Measurements from ENCODE around the gene INAFM2. TPM values are rescaled to one million over a fixed set of nuclear protein-coding genes. Genes with fewer than 3 reads are reported as not detected.

INAFM2 gene
- total and polyA plus RNA-seq, 9 of the 15 experiments (the other 6 are each of a cell fraction or from before 2014, with no cell fraction given), result 11.8 to 43.1 (median 27.2) TPM

- H4K20me1 ChIP-seq (replicated peaks; ENCODE audit: control insufficient read depth, insufficient read depth, low read length), result 0 out of 2 replicates have a peak, but pooled peaks cover 2% of the 10 kb centered on the region
- 35% methylated on average over 18 of the region's 20 CpGs for WGBS (ENCODE audit: insufficient coverage, low coverage, missing lambda C conversion rate)
- FAIRE-seq (no peak), DNase-seq (ENCODE audit: extremely low read depth in 1 of 4, low spot score in 3 of 4) (no peak), ATAC-seq (no peak)
- CTCF ChIA-PET (ENCODE audit: low intra/inter-chr PET ratio), result no interaction called here
- no peak overlapping the region for H3K4me3 ChIP-seq
- H3K79me2 ChIP-seq (ENCODE audit: control insufficient read depth, insufficient read depth, low read length), result no peaks in the 10 kb centered on the region
- no peak overlapping the region for H3K4me2 ChIP-seq (ENCODE audit: insufficient read depth, low read length)
- H3K4me1 ChIP-seq (replicated peaks in 1 of 2; ENCODE audit: control insufficient read depth in 2 of 2, insufficient read depth in 2 of 2, low read length in 2 of 2), result peaks cover 0 to 31% of the 10 kb centered on the region in 2 experiments; a peak in 3 of 5 replicates
- intact Hi-C loops (cut with micrococcal nuclease) (no loop called here), in situ Hi-C loops (cut with MboI) (no loop called here)
- no peak overlapping the region for H3K27ac ChIP-seq (ENCODE audit: extremely low read depth, low read depth, low read length)
- no peaks in the 10 kb centered on the region for H3K9me3 ChIP-seq (replicated peaks; ENCODE audit: control insufficient read depth, insufficient read depth, low read depth, low read length)
- no peaks in the 10 kb centered on the region for H3K36me3 ChIP-seq (ENCODE audit: control insufficient read depth, insufficient read depth, low read length)
- POLR2A ChIA-PET, result interaction anchor here (0.5 to 0.7 kb wide), 2 partner anchors 53 to 87 kb away, joined by 3 to 4 read pairs; no protein-coding TSS in a partner anchor
- peaks cover 3 to 41% of the 10 kb centered on the region in 2 experiments; a peak in 4 of 5 replicates for H3K27me3 ChIP-seq (ENCODE audit: control insufficient read depth in 2 of 2, insufficient read depth in 2 of 2, low read length in 2 of 2)
- H3K9me1 ChIP-seq (ENCODE audit: control insufficient read depth, insufficient read depth, low read length), result no peaks in the 10 kb centered on the region
- no peak for TF ChIP-seq ZBTB26 (CRISPR knock-in tag; IDR thresholded peaks at IDR 0.05)
- no peak for TF ChIP-seq ZNF41 (CRISPR knock-in tag; conservative IDR thresholded peaks at IDR 0.05)
- TF ChIP-seq RFX1 (IDR thresholded peaks at IDR 0.05), result peak; percentile 80
- TF ChIP-seq RCOR1 (IDR thresholded peaks at IDR 0.05; ENCODE audit: borderline replicate concordance in 1 of 2, low read depth in 2 of 2, low read length in 2 of 2), result 0 out of 4 replicates have a peak, but pooled peaks of 1 of the 2 experiments have one; percentile 31
- no peak overlapping the region for H2AFZ ChIP-seq (ENCODE audit: low read depth, low read length)
- no TSS peak for BruUV-seq (replicated peaks)
- H3K9ac ChIP-seq (ENCODE audit: insufficient read depth in 1 of 2, low read depth in 2 of 2, low read length in 2 of 2), result no peak overlapping the region
These were observed 29.3 kb upstream of the INAFM2 start for GRCh38 chr15:40293905-40294895.

All from K562 (cell line).